ENCODE measurements around the gene SNAP91. TPM values are rescaled to one million over a fixed set of nuclear protein-coding genes. Genes with fewer than 3 reads are reported as not detected.
"Not testable (repeated sequence)": the region's sequence is repeated elsewhere in the genome, so short reads cannot be mapped to it uniquely, and the experiment has no call there.

Gene SNAP91
- total and polyA plus RNA-seq, 12 donors: 0.11 to 20.1 (median 3.3) TPM; not detected in 2

GRCh38 chr6:83558975-83559374, 149.9 kb downstream of the SNAP91 start:
- DNase-seq: no peak
- H3K36me3 ChIP-seq (replicated peaks in 1 of 2): no peaks in the 10 kb centered on the region
- H3K4me1 ChIP-seq (replicated peaks in 1 of 2): no peaks in the 10 kb centered on the region
- no peaks in the 10 kb centered on the region for H3K9me3 ChIP-seq (replicated peaks in 1 of 3)
- H3K4me3 ChIP-seq: no peak overlapping the region
- no peaks in the 10 kb centered on the region for H3K27me3 ChIP-seq
- WGBS, 4 donors: 86 to 100% (median 91%) methylated on average over 1 of the region's 1 CpG
- TF ChIP-seq POLR2A (IDR thresholded peaks at IDR 0.05) (no peak), CTCF (IDR thresholded peaks at IDR 0.05) (no peak)
- intact Hi-C loops (cut with DNase I): no loop called here
- H3K27ac ChIP-seq: no peak overlapping the region

DNA sequence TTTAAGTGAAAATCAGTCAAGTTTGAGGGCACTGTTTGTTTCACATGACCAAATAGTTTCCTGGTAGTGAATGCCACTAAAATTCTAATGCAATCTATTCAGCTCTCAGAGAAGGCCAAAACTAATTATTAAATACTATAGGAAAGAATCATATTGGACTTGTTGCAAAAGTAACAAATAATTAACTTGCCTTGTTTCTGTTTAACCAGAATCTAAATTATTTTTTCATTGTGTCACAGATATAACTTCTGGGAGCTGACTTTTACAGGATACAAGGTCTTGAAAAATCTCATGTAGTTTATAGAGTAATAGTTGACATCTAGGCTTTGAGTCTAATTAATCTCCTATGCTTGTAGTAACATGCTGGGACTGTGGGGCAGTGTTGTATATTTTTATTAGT, 152.0 kb downstream of the SNAP91 start:
- no peaks in the 10 kb centered on the region for H3K4me1 ChIP-seq (replicated peaks in 1 of 2)
- H3K27ac ChIP-seq: no peak overlapping the region
- no peaks in the 10 kb centered on the region for H3K36me3 ChIP-seq (replicated peaks in 1 of 2)
- TF ChIP-seq POLR2A (IDR thresholded peaks at IDR 0.05): no peak
- TF ChIP-seq CTCF (IDR thresholded peaks at IDR 0.05): no peak
- no peaks in the 10 kb centered on the region for H3K9me3 ChIP-seq (replicated peaks in 1 of 3)
- DNase-seq: no peak
- no peak overlapping the region for H3K4me3 ChIP-seq
- no peaks in the 10 kb centered on the region for H3K27me3 ChIP-seq
- intact Hi-C loops (cut with DNase I): no loop called here

GRCh38 chr6:83551748-83552147, 157.2 kb downstream of the SNAP91 start:
- DNase-seq; H3K36me3 ChIP-seq (replicated peaks in 1 of 2); H3K27ac ChIP-seq; H3K27me3 ChIP-seq; H3K4me3 ChIP-seq; H3K9me3 ChIP-seq (replicated peaks in 1 of 3); intact Hi-C loops (cut with DNase I); H3K4me1 ChIP-seq (replicated peaks in 1 of 2): not testable (repeated sequence)
- 93 to 97% (median 95%) methylated on average over 4 of the region's 4 CpGs for WGBS, 4 donors

- H3K4me3 ChIP-seq; DNase-seq; H3K27me3 ChIP-seq; H3K36me3 ChIP-seq (replicated peaks in 1 of 2); H3K9me3 ChIP-seq (replicated peaks in 1 of 3); H3K4me1 ChIP-seq (replicated peaks in 1 of 2); H3K27ac ChIP-seq; intact Hi-C loops (cut with DNase I): not testable (repeated sequence)
- 54 to 73% (median 60%) methylated on average over 5 of the region's 5 CpGs for WGBS, 4 donors
Measured at GRCh38 chr6:83550482-83550881, 158.4 kb downstream of the SNAP91 start.

DNA sequence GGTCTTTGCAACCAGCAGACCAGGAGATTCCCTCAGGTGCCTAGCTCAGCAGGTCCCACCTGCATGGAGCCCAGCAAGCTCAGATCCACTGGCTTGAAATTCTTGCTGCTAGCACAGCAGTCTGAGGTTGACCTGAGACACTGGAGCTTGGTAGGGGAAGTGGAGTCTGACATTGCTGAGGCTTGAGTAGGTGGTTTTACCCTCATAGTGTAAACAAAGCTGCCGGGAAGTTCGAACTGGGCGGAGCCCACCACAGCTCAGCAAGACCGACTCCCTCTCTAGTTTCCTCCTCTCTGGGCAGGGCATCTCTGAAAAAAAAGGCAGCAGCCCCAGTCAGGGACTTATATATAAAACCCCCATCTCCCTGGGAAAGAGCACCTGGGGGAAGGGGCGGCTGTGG, 162.3 kb downstream of the SNAP91 start:
- intact Hi-C loops (cut with DNase I): no loop called here
- WGBS, 4 donors: 60 to 71% (median 66%) methylated on average over 5 of the region's 5 CpGs
- Histone ChIP-seq H3K4me1 (replicated peaks in 1 of 2) (no peaks in the 10 kb centered on the region), H3K9me3 (replicated peaks in 1 of 3) (no peaks in the 10 kb centered on the region), H3K27me3 (no peaks in the 10 kb centered on the region), H3K27ac (no peak overlapping the region), H3K36me3 (replicated peaks in 1 of 2) (no peaks in the 10 kb centered on the region), H3K4me3 (no peak overlapping the region)
- no peak for DNase-seq
- TF ChIP-seq POLR2A (IDR thresholded peaks at IDR 0.05) (no peak), CTCF (IDR thresholded peaks at IDR 0.05) (no peak)

All from adrenal gland (tissue), 12 donors.